ENCODE data around the gene PLXNB1. TPM values are rescaled to one million over a fixed set of nuclear protein-coding genes. Genes with fewer than 3 reads are reported as not detected.

Gene PLXNB1
- total RNA-seq, 1 experiment from 2014 or later: 35.6 TPM

DNA sequence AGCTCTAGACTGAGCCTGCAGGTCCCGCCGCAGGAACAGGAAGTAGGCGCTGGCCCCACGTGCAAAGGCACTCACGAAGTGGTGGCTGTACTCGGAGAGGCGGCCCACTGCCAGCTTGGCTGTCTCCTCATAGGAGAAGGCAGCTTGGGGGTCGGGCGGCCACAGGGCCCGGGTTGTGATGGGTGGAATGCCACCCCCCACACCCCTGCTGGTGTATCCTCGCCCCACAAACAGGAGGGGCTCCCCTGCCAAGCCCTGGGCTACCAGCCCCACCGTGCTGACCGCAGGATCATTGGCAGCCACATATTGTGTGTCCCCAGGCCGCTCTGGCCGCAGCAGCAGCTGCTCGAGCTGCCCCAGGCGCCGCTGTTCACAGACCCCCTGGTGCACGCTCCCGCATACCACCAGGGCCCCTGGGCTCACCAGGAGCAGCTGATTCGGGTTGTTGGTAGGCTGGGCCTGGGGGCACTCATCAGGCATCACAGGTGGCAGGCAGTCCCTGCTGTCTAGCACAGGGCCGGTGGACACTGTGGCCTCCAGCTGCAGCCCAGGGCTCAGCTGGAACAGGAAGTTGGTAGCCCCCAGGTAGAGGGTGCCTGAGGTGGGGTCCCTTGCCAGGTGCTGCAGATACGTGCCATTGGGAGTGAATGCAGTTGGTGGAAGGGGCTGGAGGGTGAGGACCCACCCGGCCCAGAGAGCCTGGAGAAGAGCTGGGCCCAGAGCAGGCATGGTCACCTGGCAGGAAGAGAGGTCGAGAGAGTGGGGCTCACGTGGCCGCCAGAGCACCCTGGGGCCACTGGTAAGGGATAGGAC, 5.8 kb downstream of the PLXNB1 start:
- H3K79me2 ChIP-seq (ENCODE audit: insufficient read depth, low read length): no peaks in the 10 kb centered on the region; the same call in 1 of the 2 replicates

More for the DNA sequence above, 5.8 kb downstream of the PLXNB1 start:
- no peak overlapping the region for H3K9ac ChIP-seq (ENCODE audit: low read length)
- no peak for DNase-seq (ENCODE audit: low read depth, low spot score)
- no peak overlapping the region for H3K27ac ChIP-seq (ENCODE audit: low read depth, low read length)
- H3K4me2 ChIP-seq (ENCODE audit: low read length): no peak overlapping the region
- intact Hi-C loops (cut with micrococcal nuclease): no loop called here
- no peaks in the 10 kb centered on the region for H3K9me3 ChIP-seq (ENCODE audit: control insufficient read depth in 1 of 2, insufficient read depth in 1 of 2, low read depth in 1 of 2, low read length in 2 of 2)
- POLR2A ChIA-PET: no interaction called here
- no peaks in the 10 kb centered on the region for H4K20me1 ChIP-seq (ENCODE audit: insufficient read depth)
- H3K4me1 ChIP-seq (ENCODE audit: control insufficient read depth in 1 of 2, insufficient read depth in 2 of 2, low read length in 2 of 2): peaks cover 7 to 10% of the 10 kb centered on the region in 2 experiments
- TF ChIP-seq FOSL1 (IDR thresholded peaks at IDR 0.05; ENCODE audit: low read depth) (no peak), CTCF (IDR thresholded peaks at IDR 0.05 in 2 of 3, conservative IDR thresholded peaks at IDR 0.05 in 1 of 3; ENCODE audit: borderline replicate concordance in 1 of 3, insufficient read depth in 1 of 3, low read depth in 2 of 3, low read length in 2 of 3) (no peak), CBX3 (IDR thresholded peaks at IDR 0.05; ENCODE audit: low read depth) (no peak), ZNF274 (IDR thresholded peaks at IDR 0.05; ENCODE audit: low read depth, low read length) (no peak), RAD21 (IDR thresholded peaks at IDR 0.05; ENCODE audit: low read depth) (no peak), POLR2A (IDR thresholded peaks at IDR 0.05; ENCODE audit: borderline replicate concordance, extremely low read depth, insufficient read depth, insufficient read length) (no peak), ZFX (IDR thresholded peaks at IDR 0.05) (no peak), TCF7L2 (IDR thresholded peaks at IDR 0.05; ENCODE audit: borderline replicate concordance, extremely low read depth, insufficient read depth, insufficient read length) (no peak), SRF (IDR thresholded peaks at IDR 0.05; ENCODE audit: low read depth) (no peak)
- TF ChIP-seq, protein P1, sequence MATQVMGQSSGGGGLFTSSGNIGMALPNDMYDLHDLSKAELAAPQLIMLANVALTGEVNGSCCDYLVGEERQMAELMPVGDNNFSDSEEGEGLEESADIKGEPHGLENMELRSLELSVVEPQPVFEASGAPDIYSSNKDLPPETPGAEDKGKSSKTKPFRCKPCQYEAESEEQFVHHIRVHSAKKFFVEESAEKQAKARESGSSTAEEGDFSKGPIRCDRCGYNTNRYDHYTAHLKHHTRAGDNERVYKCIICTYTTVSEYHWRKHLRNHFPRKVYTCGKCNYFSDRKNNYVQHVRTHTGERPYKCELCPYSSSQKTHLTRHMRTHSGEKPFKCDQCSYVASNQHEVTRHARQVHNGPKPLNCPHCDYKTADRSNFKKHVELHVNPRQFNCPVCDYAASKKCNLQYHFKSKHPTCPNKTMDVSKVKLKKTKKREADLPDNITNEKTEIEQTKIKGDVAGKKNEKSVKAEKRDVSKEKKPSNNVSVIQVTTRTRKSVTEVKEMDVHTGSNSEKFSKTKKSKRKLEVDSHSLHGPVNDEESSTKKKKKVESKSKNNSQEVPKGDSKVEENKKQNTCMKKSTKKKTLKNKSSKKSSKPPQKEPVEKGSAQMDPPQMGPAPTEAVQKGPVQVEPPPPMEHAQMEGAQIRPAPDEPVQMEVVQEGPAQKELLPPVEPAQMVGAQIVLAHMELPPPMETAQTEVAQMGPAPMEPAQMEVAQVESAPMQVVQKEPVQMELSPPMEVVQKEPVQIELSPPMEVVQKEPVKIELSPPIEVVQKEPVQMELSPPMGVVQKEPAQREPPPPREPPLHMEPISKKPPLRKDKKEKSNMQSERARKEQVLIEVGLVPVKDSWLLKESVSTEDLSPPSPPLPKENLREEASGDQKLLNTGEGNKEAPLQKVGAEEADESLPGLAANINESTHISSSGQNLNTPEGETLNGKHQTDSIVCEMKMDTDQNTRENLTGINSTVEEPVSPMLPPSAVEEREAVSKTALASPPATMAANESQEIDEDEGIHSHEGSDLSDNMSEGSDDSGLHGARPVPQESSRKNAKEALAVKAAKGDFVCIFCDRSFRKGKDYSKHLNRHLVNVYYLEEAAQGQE (IDR thresholded peaks at IDR 0.05; ENCODE audit: low read depth): no peak
- RAD21 ChIA-PET (ENCODE audit: low non-redundant PET in 1 of 2, low total read pairs in 2 of 2, uncharacterized antibody in 2 of 2, unreplicated experiment in 2 of 2): no interaction called here
- no peaks in the 10 kb centered on the region for H3K9me2 ChIP-seq (ENCODE audit: insufficient read depth)
- no peak for ATAC-seq
- H2AFZ ChIP-seq (ENCODE audit: low read depth, low read length, poor library complexity, severe bottlenecking): no peak overlapping the region
- no peak overlapping the region for H3K4me3 ChIP-seq (replicated peaks in 1 of 2; ENCODE audit: low read depth in 1 of 2, low read length in 2 of 2)
- no peaks in the 10 kb centered on the region for H3K36me3 ChIP-seq (ENCODE audit: control insufficient read depth in 1 of 2, insufficient read depth in 2 of 2, low read length in 2 of 2)
- no peaks in the 10 kb centered on the region for H3K27me3 ChIP-seq (ENCODE audit: insufficient read depth, low read length)
- CTCF ChIA-PET: interaction anchor here (1.0 to 3.5 kb wide), 2 partner anchors 9 to 12 kb away, joined by 4 to 18 read pairs; no protein-coding TSS in a partner anchor
- BruUV-seq (replicated peaks): no TSS peak
